ENCODE results near the gene GRPEL2.

GRPEL2 gene, protein sequence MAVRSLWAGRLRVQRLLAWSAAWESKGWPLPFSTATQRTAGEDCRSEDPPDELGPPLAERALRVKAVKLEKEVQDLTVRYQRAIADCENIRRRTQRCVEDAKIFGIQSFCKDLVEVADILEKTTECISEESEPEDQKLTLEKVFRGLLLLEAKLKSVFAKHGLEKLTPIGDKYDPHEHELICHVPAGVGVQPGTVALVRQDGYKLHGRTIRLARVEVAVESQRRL

GRCh38 chr5:149345147-149345891 lies at the start of gene GRPEL2:
TSS of gene GRPEL2 (plus strand) at chr5:149345499. CDS start at chr5:149345540, 41 bp downstream.
- DNase-seq (ENCODE audit: extremely low read depth in 1 of 2, low read depth in 1 of 2): peak; percentile 88 to 94

- no peak for DNase-seq (ENCODE audit: extremely low read depth in 1 of 2, low read depth in 1 of 2)
Observed at GRCh38 chr5:149297340-149298025, 47.8 kb upstream of the GRPEL2 start.

DNA sequence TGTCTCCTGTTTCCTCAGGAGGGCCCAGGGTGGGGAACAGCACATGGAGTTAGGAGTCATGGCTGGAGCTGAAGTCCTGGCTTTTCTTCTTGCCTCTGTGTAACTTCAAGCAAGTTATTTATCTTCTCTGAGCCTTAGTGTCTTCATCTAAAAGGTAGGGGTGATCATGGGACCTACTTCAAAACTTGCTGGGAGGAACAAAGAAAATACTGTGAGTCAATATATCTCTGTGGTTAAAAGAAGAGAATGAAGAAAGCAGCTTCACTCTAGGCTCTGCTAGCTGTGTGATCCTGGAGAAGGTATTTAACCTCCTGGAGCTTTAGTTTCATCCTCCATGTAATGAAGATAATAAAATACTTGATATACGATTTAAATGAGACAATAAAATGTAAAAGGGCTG lies 47.1 kb upstream of the GRPEL2 start:
- DNase-seq (ENCODE audit: extremely low read depth in 1 of 2, low read depth in 1 of 2): no peak

DNA sequence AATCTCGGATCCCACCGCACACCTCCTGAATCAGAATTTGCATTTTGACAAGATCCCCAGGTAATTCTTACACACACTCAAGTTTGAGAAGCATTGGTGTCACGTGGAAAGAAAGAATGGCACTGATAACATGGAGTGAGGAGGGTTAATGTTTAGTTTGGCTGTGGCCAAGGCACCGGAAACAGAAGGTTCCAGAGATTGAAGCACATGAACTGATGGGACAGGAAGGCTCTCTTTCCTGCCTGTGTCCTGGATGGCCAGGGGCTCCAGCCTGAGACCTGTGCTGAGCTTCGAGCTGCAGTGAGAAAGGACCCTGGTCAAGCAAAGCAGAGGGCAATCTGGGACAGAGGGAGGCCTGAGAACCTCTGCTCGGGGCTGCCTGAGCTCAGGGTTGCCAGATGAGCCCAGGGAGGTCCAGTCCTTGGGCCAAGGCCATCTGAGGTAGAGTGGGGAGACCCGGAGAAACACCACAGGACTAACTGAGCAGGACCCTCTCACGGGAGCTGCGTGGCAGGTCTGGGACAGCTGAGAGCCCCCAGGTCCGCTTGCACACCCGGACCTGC lies 46.4 kb upstream of the GRPEL2 start:
- no peak for DNase-seq (ENCODE audit: extremely low read depth in 1 of 2, low read depth in 1 of 2)

GRCh38 chr5:149299451-149300054 lies 45.7 kb upstream of the GRPEL2 start:
- no peak for DNase-seq (ENCODE audit: extremely low read depth in 1 of 2, low read depth in 1 of 2)

DNA sequence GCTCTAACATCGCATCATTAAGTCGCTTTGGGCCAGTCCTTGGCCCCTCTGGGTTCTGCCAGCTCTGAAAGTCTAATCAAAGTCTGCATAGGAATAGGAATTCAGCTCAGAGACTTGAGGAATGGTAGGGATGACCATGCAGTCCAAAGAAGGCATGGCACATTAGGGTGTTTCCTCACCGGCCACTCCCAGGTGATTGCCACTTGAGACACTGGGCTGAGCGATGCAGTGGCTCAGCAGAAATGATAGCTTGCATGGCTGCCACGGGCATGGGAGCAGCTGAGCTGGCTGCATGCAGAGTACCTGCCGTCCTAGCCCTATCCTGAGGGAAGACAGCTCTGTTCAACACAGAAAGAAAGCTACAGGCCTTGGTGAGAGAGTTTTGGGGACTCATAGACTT lies 44.9 kb upstream of the GRPEL2 start:
- no peak for DNase-seq (ENCODE audit: extremely low read depth in 1 of 2, low read depth in 1 of 2)

DNA sequence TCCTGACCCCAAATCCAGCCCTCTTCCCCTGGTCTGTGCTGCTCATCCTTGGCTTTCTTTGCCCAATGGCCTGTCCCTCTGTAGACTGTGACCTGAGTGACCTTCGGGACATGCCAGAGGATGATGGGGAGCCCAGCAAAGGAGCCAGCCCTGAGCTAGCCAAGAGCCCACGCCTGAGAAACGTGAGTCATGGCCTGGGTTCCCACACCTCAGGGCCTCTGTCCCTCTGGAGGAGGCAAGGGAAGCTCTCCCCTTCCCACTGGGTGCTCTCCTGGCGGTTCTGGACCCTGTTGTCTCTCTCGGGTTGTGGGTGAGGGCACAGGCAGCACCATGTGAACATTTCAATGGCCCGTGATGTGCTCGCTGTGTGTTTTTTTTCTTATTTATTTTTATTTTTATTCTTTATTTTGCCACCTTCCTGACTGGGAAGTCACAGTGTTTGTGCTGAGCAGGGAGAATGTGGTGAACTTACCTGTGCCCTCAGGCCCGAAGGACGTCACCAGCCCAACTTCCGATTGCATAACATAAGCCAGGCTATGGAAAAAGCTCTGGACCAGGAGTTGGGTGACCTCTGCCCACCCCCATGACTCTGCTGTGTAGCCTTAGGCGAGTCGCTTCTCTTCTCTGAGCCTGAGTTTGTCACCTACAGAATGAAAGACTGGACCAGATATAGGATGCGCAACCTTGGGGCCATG lies 44.1 kb upstream of the GRPEL2 start:
- no peak for DNase-seq (ENCODE audit: extremely low read depth in 1 of 2, low read depth in 1 of 2)

GRCh38 chr5:149301744-149302380 lies 43.4 kb upstream of the GRPEL2 start:
- DNase-seq (ENCODE audit: extremely low read depth in 1 of 2, low read depth in 1 of 2): no peak

DNA sequence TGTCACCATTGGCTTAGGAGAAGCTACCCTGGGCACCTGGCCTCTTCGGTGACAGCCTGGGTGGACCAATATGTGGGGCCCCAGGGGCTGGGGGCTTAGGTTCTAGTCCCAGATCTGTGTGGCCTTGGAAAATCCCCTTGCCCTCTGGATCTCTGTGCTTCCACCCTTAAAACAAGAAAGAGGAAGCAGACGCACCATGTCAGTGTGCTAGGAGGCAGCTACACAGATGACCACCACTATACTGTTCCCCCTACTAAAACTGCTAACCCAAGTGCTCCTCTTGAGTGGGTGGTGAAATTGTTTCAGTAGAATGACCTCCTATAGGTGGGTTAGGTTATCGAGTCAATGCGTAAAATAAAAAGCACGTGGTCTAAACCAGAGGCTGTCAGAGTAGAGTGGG lies 42.7 kb upstream of the GRPEL2 start:
- DNase-seq (ENCODE audit: extremely low read depth in 1 of 2, low read depth in 1 of 2): no peak

DNA sequence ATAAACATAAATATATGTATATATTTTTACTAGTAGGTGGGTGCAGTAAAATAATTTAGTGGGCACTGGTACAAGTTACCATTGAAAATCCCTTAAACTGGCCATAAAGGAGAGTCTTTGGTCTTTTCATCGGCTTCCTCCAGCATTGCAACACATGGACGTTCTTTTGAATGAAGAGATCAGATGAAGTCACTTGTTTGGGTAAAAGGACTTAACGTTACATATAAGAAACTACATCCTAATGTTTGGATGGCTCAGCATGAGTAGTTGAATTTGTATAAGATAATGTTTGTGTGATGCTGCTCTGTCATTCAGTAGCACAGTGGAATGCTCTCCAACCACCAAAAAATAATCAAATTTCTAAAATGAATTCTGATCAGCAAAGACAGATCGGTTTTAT lies 42.1 kb upstream of the GRPEL2 start:
- no peak for DNase-seq (ENCODE audit: extremely low read depth in 1 of 2, low read depth in 1 of 2)

GRCh38 chr5:149304195-149305078 lies 40.9 kb upstream of the GRPEL2 start:
- no peak for DNase-seq (ENCODE audit: extremely low read depth in 1 of 2, low read depth in 1 of 2)

- DNase-seq (ENCODE audit: extremely low read depth in 1 of 2, low read depth in 1 of 2): no peak
Observed at GRCh38 chr5:149309354-149309753, 35.9 kb upstream of the GRPEL2 start.

GRCh38 chr5:149310488-149310887 lies 34.8 kb upstream of the GRPEL2 start:
- DNase-seq (ENCODE audit: extremely low read depth in 1 of 2, low read depth in 1 of 2): no peak

- no peak for DNase-seq (ENCODE audit: extremely low read depth in 1 of 2, low read depth in 1 of 2)
Observed at GRCh38 chr5:149310947-149311658, 34.2 kb upstream of the GRPEL2 start.

- no peak for DNase-seq (ENCODE audit: extremely low read depth in 1 of 2, low read depth in 1 of 2)
Observed at GRCh38 chr5:149313151-149313841, 32.0 kb upstream of the GRPEL2 start.

DNA sequence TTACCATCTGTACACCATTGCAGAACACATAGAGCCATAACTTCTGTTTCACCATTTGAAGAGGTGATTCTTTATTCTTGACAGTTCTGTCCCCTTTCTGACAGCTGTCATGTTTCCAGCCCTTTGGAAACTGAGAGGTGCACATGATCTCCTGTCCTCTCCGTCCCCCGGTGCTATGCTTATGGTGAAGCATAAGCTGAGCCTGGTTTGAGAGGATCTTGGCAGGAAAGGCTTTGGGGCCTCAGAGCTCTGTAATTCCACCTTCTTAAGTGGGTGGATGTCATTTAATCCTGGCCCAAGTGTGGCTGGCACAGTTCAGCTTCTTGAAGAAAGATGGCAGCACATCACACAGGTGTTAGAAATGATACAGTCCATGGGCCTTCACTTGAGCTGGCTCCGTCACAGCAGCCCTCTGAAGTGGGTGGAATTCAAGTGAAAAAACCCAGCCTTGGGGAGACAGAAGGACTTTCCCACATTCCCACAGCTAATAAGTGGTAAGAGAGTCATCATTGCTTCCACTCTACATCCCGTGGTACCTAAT lies 30.7 kb upstream of the GRPEL2 start:
- DNase-seq (ENCODE audit: extremely low read depth in 1 of 2, low read depth in 1 of 2): no peak

- no peak for DNase-seq (ENCODE audit: extremely low read depth in 1 of 2, low read depth in 1 of 2)
Observed at GRCh38 chr5:149315753-149316152, 29.5 kb upstream of the GRPEL2 start.

Measured in stimulated activated CD8-positive, alpha-beta memory T cell treated with anti-CD3 and anti-CD28 coated beads, Interleukin-7, amount 100 ng/mL, for 48 hours (primary cell).